Dermis microvascular lymphatic vessel endothelial cell (primary cell): Measurements from ENCODE around the gene PMM2. TPM values are rescaled to one million over a fixed set of nuclear protein-coding genes. Genes with fewer than 3 reads are reported as not detected.
"Not testable (repeated sequence)": the region's sequence is repeated elsewhere in the genome, so short reads cannot be mapped to it uniquely, and the experiment has no call there.

ENCODE experiments used
- DNase-seq, 2 donors: peaks; one replicate each; pipeline versions ENCODE4 v3.0.0 to v3.0.0-alpha.2; 2010; ENCODE audit warnings: low read depth in 2 of 2
- total RNA-seq: library from RNA; depleted of rRNA; stranded (reverse); fragments of >200 nt; gene quantifications from 2 replicates; pipeline ENCODE4 v1.2.1, GENCODE V29; 2014

PMM2 gene
- 13.5 and 17.8 TPM in 2 replicates for total RNA-seq

- DNase-seq, result peak; percentile 88 to 98
Measured at GRCh38 chr16:8797364-8798173, at the start of gene PMM2, which contains the start of gene TMEM186. Gene PMM2, plus strand, starts transcription at chr16:8797839. Its CDS starts 44 bp downstream, at chr16:8797883. Gene TMEM186, minus strand, starts transcription at chr16:8797639. Its CDS starts 25 bp downstream, at chr16:8797614.

- not testable (repeated sequence) for DNase-seq
Measured at GRCh38 chr16:8748944-8749343, 48.7 kb upstream of the PMM2 start.

- DNase-seq, result peak; percentile 14 to 51
Measured at GRCh38 chr16:8751481-8752311, 45.9 kb upstream of the PMM2 start.

GRCh38 chr16:8752706-8753105, 44.9 kb upstream of the PMM2 start:
- no peak for DNase-seq

DNA sequence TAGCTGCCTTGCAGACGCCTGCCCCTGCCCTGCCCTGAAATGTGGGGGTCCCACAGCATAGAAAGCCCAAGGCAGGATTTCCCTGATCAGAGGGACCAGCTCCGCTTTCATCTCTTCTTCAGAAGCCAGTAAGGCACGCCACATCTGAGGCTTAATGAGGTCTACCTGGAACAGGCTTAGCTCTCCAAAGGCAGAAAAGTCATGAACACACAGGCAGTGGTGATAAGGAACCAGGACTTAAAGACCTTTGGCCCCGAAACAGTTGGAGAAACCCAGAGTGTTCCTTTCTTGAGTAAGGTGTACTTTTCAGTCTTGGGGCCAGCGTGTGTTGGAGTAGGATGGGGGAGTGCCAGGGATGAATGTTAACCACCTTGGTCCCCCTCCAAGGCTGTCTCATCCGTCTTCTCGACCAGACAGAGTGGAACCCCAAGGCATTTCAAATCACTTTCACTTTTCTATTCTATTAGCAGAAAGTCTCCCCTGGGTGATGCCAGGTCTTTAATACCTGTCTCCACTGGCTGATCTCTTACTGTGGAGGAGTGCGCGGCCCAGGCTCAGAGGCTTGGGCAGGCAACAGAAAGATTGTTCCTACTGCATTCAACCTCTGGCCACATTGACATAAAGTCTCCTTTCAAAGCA, 44.1 kb upstream of the PMM2 start:
- DNase-seq, result no peak

GRCh38 chr16:8756755-8757154, 40.9 kb upstream of the PMM2 start:
- DNase-seq, result no peak

DNA sequence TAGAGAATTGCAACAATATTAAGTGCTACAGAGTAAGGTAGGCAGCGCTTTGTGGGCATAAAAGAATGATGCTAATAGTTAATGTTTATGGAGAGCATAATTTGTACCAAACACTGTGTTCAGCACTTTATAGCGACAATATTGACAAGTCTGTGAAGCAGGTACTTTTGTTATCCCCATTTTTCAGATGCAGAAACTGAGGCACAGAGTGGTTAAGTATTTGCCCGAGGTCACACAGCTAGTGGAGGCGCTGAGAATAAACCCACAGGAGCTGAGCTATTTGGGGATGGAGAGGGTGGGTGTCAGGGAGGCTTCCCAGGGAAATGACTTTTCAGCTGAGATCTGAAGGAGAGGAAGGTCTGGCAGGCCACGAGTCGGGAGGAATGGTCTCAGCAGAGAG, 39.6 kb upstream of the PMM2 start:
- DNase-seq, result no peak

DNA sequence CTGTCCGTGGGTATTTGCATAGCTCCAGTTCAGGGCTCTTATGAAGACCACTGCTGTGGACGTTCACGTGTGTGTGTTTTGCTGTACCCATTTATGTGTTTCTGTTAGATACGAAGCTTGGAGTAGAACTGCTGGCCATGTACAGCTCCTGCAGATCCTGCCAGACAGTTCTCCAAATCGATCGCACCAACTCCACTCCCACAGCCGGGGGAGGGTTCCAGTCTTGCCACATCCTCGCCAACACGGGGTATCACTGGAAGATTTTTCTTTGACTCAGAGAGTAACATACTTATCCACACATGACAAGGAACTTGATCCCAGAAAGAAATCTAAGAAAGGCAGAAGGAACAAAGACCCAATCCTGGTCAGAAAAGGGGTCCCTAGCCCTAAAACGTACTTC, 37.6 kb upstream of the PMM2 start:
- DNase-seq, result no peak

DNA sequence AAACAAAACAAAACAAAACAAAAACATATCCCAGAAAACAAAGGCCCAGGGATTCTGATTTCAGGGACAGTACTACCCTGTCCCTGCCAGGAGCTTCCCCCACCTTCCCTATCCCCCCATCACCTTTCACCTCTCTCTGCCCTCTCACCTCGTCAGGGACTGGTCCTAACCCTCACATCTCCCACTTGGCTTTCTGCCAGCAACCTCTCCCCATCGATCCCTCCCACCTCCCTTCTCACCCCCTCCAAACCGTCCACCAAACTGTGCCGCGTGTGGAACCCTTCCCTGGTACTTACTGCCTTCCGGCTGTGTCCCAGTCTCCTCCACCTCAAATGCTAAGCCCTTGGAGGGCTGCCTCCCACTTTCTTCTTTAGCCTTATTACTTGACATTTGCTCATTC, 36.6 kb upstream of the PMM2 start:
- no peak for DNase-seq

GRCh38 chr16:8762254-8762653, 35.4 kb upstream of the PMM2 start:
- no peak for DNase-seq

GRCh38 chr16:8763083-8763482, 34.6 kb upstream of the PMM2 start:
- no peak for DNase-seq

GRCh38 chr16:8763899-8764298, 33.7 kb upstream of the PMM2 start:
- DNase-seq, result no peak

DNA sequence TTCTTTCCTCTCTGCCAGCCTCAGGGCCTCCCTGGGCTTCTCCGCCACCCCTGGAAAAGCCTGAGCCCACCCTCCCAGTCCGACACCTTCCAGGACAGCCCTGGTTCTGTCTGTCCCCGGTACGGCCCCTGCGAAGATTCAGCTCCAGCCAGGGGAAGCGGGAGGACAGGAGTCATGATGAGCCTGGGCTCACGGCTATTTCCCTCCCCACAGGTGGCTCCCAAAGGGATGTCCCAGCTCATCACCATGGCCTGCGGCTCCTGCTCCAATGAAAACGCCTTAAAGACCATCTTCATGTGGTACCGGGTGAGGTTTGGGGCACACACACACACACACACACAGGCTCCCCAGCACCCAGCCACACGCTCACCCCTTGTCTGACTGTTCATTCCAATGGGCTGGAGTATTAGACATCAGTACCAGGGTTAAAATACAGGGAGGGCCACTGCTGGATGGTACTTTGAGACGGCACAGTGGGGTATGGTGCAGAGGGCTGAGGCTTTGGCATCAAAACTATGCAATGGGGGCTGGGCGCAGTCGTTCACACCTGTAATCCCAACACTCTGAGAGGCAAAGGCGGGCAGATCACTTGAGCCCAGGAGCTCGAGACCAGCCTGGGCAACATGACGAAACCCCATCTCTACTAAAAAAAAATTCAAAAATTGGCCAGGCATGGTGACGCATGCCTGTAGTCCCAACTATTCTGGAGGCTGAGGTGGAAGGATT, 33.0 kb upstream of the PMM2 start:
- no peak for DNase-seq

GRCh38 chr16:8767176-8767575, 30.5 kb upstream of the PMM2 start:
- no peak for DNase-seq

DNA sequence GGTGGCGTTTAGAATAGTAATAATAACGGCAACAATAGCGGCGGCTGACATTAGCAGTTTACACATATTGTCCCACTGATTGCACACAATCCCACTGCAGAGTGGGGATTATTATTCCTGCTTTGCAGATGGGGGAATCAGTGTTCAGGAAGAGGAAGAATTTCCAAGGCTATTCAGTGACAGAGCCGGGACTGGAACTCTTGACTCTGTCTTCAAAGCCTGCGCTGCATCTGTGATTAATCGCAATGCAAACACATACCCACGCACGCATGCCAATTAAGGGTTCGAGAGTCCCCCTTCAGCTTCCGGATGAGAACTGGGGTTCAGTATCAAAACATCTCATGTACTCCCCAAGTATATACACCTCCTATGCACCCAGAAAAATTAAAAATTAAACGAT, 29.4 kb upstream of the PMM2 start:
- DNase-seq, result no peak

GRCh38 chr16:8768692-8769091, 28.9 kb upstream of the PMM2 start:
- DNase-seq, result no peak

DNA sequence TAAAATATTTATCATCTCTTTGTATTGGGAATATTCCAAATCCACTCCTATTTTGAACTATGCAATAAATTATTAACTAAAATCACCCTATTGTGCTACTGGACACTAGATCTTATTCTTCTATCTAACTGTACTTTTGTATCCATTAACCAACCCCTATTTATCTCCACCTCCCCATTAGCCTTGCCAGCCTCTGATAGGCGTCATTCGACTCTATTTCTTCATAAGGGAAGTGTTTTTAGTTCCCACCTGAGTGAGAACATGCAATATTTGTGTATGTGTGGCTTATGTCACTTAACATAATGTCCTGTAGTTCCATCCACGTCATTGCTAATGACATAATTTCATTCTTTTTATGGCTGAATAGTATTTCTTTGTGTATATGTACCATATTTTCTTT, 24.1 kb upstream of the PMM2 start:
- DNase-seq, result no peak

DNA sequence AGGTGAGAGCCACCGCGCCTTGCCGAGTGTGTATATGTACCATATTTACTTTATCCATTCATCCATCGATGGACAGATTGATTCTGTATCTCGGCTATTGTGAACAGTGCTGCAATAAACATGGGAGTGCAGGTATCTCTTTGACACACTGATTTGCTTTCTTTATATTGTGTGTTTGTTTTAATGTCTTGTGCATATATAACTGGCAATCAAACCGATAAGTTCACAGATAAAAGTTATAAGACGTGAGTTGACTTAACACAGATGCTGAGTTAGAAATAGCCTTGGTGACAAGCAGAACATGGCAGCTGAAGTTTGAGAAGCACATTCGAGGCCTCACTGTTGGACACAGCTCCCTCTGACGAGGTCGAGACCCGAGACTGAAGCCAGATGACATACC, 23.4 kb upstream of the PMM2 start:
- DNase-seq, result no peak

GRCh38 chr16:8775359-8775758, 22.3 kb upstream of the PMM2 start:
- no peak for DNase-seq

GRCh38 chr16:8776129-8776584, 21.5 kb upstream of the PMM2 start:
- DNase-seq, result no peak

DNA sequence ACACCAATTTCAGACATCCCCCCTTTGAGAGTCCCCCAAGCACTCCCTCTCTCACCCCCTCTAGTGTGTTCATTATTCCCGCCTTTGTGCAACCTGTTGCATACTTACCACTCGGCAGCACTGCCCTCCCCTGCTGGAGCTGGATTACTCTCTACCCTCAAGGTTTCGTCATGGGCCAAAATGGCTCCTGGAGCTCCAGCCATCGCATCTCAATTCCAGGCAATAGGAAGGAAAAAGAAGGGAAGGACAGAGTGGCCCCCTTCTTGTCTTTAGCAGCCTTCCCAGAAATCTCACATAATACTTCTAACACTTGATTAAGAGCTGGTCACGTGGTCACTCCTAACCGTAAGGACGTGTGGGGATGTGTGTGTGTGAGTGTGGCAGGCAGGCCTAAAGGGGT, 20.4 kb upstream of the PMM2 start:
- DNase-seq, result no peak
